HepG2 (cell line): ENCODE data around the gene SNN. TPM values are rescaled to one million over a fixed set of nuclear protein-coding genes. Genes with fewer than 3 reads are reported as not detected.
A peak's percentile ranks its signal among the peaks of the same experiment; 100 is the strongest.

Source experiments
- ATAC-seq: fragments of 200-7000 bp; cut with Tn5 transposase; 3 replicates; pipeline ENCODE4 v1.9.1; 2020; ENCODE audit warnings: mild to moderate bottlenecking, moderate library complexity
- BruUV-seq: library from RNA; stranded (reverse); fragments of 400-500 nt; replicated peaks from 2 replicates; lab custom pipeline; 2021; lab: Mats Ljungman, UMichigan
- CTCF ChIA-PET: fragments of 300-600 bp; formaldehyde crosslinking; extraction: SDS; loops from one replicate; lab custom pipeline; 2021; ENCODE audit warnings: low total read pairs, inconsistent platforms, low intra/inter-chr PET ratio; lab: Yijun Ruan, JAX
- POLR2A ChIA-PET: fragments of 350-600 bp; sonication (Branson Sonifier 250); formaldehyde crosslinking; loops from one replicate; lab custom pipeline; 2020; ENCODE audit warnings: antibody characterized with exemption, inconsistent platforms; lab: Yijun Ruan, JAX
- DNase-seq: peaks from one replicate; pipeline ENCODE4 v3.0.0-alpha.2; 2015; ENCODE audit warnings: low spot score
- FAIRE-seq: peaks from 3 replicates; lab custom pipeline; 2011; peaks lifted over from hg19 to GRCh38; lab: Jason Lieb, UNC
- H2AFZ ChIP-seq: one replicate; pipeline ENCODE4 v1.6.1; 2011; ENCODE audit warnings: low read length, inconsistent platforms
- H3K27ac ChIP-seq: fragments of 300-600 bp; 3 replicates; pipeline ENCODE4 v1.8.0; 2011; ENCODE audit warnings: mixed run types, mild to moderate bottlenecking, mixed read lengths, low read length, inconsistent platforms; ENCODE audit not compliant: insufficient read depth; ENCODE audit errors: extremely low read length
- H3K27me3 ChIP-seq, 2 experiments: fragments of 200-600 bp in 1 of 2; 2 replicates in 1 of 2; 3 replicates in 1 of 2; pipeline versions ENCODE4 v1.6.0 to v1.8.0; 2011; ENCODE audit warnings: low read length in 2 of 2, mild to moderate bottlenecking in 2 of 2, moderate library complexity in 2 of 2, inconsistent platforms in 1 of 2; ENCODE audit not compliant: insufficient read depth in 2 of 2, control insufficient read depth in 1 of 2
- H3K36me3 ChIP-seq, 2 experiments: fragments of 200-600 bp in 1 of 2; replicated peaks in 1 of 2; 2 replicates in 1 of 2; 3 replicates in 1 of 2; pipeline versions ENCODE4 v1.5.1 to v1.8.0; 2011; ENCODE audit warnings: low read length in 2 of 2, inconsistent platforms in 1 of 2; ENCODE audit not compliant: insufficient read depth in 2 of 2, control insufficient read depth in 1 of 2
- H3K4me1 ChIP-seq: 2 replicates; pipeline ENCODE4 v1.5.1; 2012; ENCODE audit warnings: low read length, inconsistent platforms; ENCODE audit not compliant: insufficient read depth
- H3K4me2 ChIP-seq: 2 replicates; pipeline ENCODE4 v1.6.0; 2011; ENCODE audit warnings: low read depth, low read length, inconsistent platforms
- H3K4me3 ChIP-seq, 3 experiments: fragments of 200-600 bp in 1 of 3; sonication (generic), shearing (Covaris generic) in 1 of 3; replicated peaks in 1 of 3; 2 replicates each; pipeline ENCODE4 v1.5.1; 2011 to 2016; ENCODE audit warnings: low read length in 3 of 3, inconsistent platforms in 2 of 3, low read depth in 2 of 3, mild to moderate bottlenecking in 2 of 3, control low read depth in 1 of 3, mixed read lengths in 1 of 3; ENCODE audit not compliant: insufficient read depth in 1 of 3
- H3K79me2 ChIP-seq: one replicate; pipeline ENCODE4 v1.6.1; 2011; ENCODE audit warnings: low read length, inconsistent platforms; ENCODE audit not compliant: insufficient read depth
- H3K9ac ChIP-seq: 2 replicates; pipeline ENCODE4 v1.6.0; 2011; ENCODE audit warnings: mild to moderate bottlenecking, low read depth, low read length, inconsistent platforms; ENCODE audit not compliant: insufficient read depth
- H3K9me3 ChIP-seq: 2 replicates; pipeline ENCODE4 v1.5.1; 2012; ENCODE audit warnings: mild to moderate bottlenecking, low read length
- H4K20me1 ChIP-seq: 2 replicates; pipeline ENCODE4 v1.6.0; 2011; ENCODE audit warnings: inconsistent platforms, mild to moderate bottlenecking, low read length, moderate library complexity; ENCODE audit not compliant: insufficient read depth
- AKAP8 ChIP-seq: sonication (generic); formaldehyde crosslinking; IDR thresholded peaks from 2 replicates; pipeline ENCODE4 v1.5.1; 2020; ENCODE audit warnings: mild to moderate bottlenecking, missing genetic modification reagents
- HCFC1 ChIP-seq: fragments of 150-350 bp; IDR thresholded peaks from 2 replicates; pipeline ENCODE4 v1.6.1; 2014; ENCODE audit warnings: low read depth, low read length
- HIVEP1 ChIP-seq: sonication (generic); formaldehyde crosslinking; IDR thresholded peaks from 2 replicates; pipeline ENCODE4 v1.4.0; 2020; ENCODE audit warnings: mild to moderate bottlenecking, missing genetic modification reagents
- KAT2B ChIP-seq: fragments of 150-350 bp; IDR thresholded peaks from 2 replicates; pipeline ENCODE4 v1.6.1; 2014; ENCODE audit warnings: low read depth, low read length, borderline replicate concordance
- NRL ChIP-seq: sonication (generic); formaldehyde crosslinking; IDR thresholded peaks from 2 replicates; pipeline ENCODE4 v1.5.0; 2020; ENCODE audit warnings: missing genetic modification reagents, mild to moderate bottlenecking, moderate library complexity, borderline replicate concordance
- PHF5A ChIP-seq: IDR thresholded peaks from one replicate; pipeline ENCODE4 v1.6.1; 2018; ENCODE audit warnings: low read depth, missing genetic modification reagents; ENCODE audit not compliant: unreplicated experiment
- RARG ChIP-seq: sonication (generic); formaldehyde crosslinking; IDR thresholded peaks from 2 replicates; pipeline ENCODE4 v1.4.0; 2020; ENCODE audit warnings: low read depth, mild to moderate bottlenecking, missing genetic modification reagents
- RBM22 ChIP-seq: fragments of 200-400 bp; formaldehyde crosslinking; optimal IDR thresholded peaks from 2 replicates; pipeline ENCODE3; 2017; ENCODE audit warnings: mild to moderate bottlenecking, low read length, moderate library complexity
- SMAD3 ChIP-seq: sonication (generic); formaldehyde crosslinking; IDR thresholded peaks from 2 replicates; pipeline ENCODE4 v1.4.0; 2020; ENCODE audit warnings: missing genetic modification reagents
- STAG1 ChIP-seq: sonication (generic); formaldehyde crosslinking; IDR thresholded peaks from 2 replicates; pipeline ENCODE4 v1.4.0; 2020; ENCODE audit warnings: missing genetic modification reagents
- TOPORS ChIP-seq: sonication (generic); formaldehyde crosslinking; IDR thresholded peaks from 2 replicates; pipeline ENCODE4 v1.8.0; 2023; ENCODE audit warnings: mild to moderate bottlenecking, missing genetic modification reagents
- ZBTB20 ChIP-seq: sonication (generic); formaldehyde crosslinking; IDR thresholded peaks from 2 replicates; pipeline ENCODE4 v1.8.1; 2023; ENCODE audit warnings: missing genetic modification reagents, low read depth, mild to moderate bottlenecking, borderline replicate concordance
- ZNF326 ChIP-seq: sonication (generic); formaldehyde crosslinking; IDR thresholded peaks from 2 replicates; pipeline ENCODE4 v1.4.0; 2020; ENCODE audit warnings: missing genetic modification reagents, borderline replicate concordance
- ZNF768 ChIP-seq: sonication (generic); formaldehyde crosslinking; IDR thresholded peaks from 2 replicates; pipeline ENCODE4 v1.4.0; 2020; ENCODE audit warnings: missing genetic modification reagents
- WGBS: methylation state at CpG from one replicate; pipeline ENCODE4 v1.1.6; 2017; ENCODE audit warnings: low lambda C conversion rate; 5-methylcytosine and 5-hydroxymethylcytosine counted together
- in situ Hi-C: cut with HindIII; loops from 2 replicates; pipeline ENCODE4 v1.10.0; 2017; ENCODE audit warnings: low pct_unique_long_range_greater_than_20kb; ENCODE audit not compliant: extremely low pct_ligation_motif_present
- intact Hi-C: fragments of 100-400 bp; cut with micrococcal nuclease; formaldehyde crosslinking; loops from one replicate; pipeline ENCODE4 v1.10.0; 2022; ENCODE audit not compliant: unreplicated experiment
- polyA plus RNA-seq, 8 experiments: library from polyadenylated mRNA; depleted of rRNA in 3 of 8; stranded (reverse) in 7 of 8; unstranded in 1 of 8; fragments of >200 nt; fragmentation: Illumina TruSeq in 4 of 8; extraction: Trizol in 4 of 8; gene quantifications; 2 replicates each; pipeline versions ENCODE4 v1.2.1 to v1.2.3, GENCODE V29; 2011 to 2016; ENCODE audit warnings: low read depth in 4 of 8, missing spikeins in 1 of 8, mixed read lengths in 1 of 8; ENCODE audit not compliant: insufficient read depth in 1 of 8
- total RNA-seq, 5 experiments: library from RNA; depleted of rRNA; stranded (reverse); fragments of >200 nt; fragmentation: Illumina TruSeq; extraction: Trizol; gene quantifications; 2 replicates each; pipeline ENCODE4 v1.2.3, GENCODE V29; 2016; ENCODE audit warnings: low read depth in 1 of 5
- TF ChIP-seq, protein P1 (sequence below): sonication (generic); formaldehyde crosslinking; IDR thresholded peaks from 2 replicates; pipeline ENCODE4 v1.8.0; 2022; ENCODE audit warnings: mild to moderate bottlenecking, missing genetic modification reagents, moderate library complexity
- TF ChIP-seq, protein P2 (sequence below): sonication (generic); formaldehyde crosslinking; IDR thresholded peaks from 2 replicates; pipeline ENCODE4 v1.5.1; 2020; ENCODE audit warnings: missing genetic modification reagents, mild to moderate bottlenecking, borderline replicate concordance
- TF ChIP-seq, protein P3 (sequence below): sonication (generic); formaldehyde crosslinking; IDR thresholded peaks from 2 replicates; pipeline ENCODE4 v1.4.0; 2020; ENCODE audit warnings: missing genetic modification reagents

SNN gene
- total and polyA plus RNA-seq, 2 of the 13 experiments (the other 11 are each of a cell fraction or from before 2014, with no cell fraction given) = 5.2 to 8.4 TPM

DNA sequence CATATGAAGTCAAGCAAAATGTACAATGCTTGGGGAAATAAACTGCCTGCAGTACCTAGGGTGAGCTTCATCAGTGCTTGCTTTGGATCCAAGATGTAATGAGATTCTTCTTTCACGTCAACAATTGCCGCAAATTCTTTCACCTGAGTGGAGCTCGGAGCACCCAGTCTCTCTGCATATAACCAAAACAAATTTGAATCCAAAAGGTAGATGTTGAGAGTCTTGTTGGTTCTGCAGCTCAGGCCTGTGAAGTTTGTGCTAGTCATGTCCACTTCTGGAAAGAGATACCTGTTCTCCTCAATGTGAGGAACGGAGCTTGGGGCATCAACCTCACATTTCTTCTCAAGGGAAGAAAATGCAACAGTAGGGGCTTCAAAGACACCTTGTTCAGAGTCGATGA is 23.0 kb downstream of the SNN start:
- POLR2A ChIA-PET = no interaction called here
- CTCF ChIA-PET = no interaction called here
- Histone ChIP-seq H3K36me3 (peaks cover 54 to 88% of the 10 kb centered on the region in 2 experiments), H3K9ac (no peak overlapping the region), H3K27me3 (no peaks in the 10 kb centered on the region), H3K27ac (no peak overlapping the region), H4K20me1 (0 out of 2 replicates have a peak, but pooled peaks cover 9% of the 10 kb centered on the region), H3K4me1 (peaks cover 15% of the 10 kb centered on the region), H2AFZ (no peak overlapping the region), H3K4me3 (no peak overlapping the region), H3K4me2 (no peak overlapping the region), H3K79me2 (no peaks in the 10 kb centered on the region), H3K9me3 (no peaks in the 10 kb centered on the region)
- WGBS = 92% methylated on average over 5 of the region's 5 CpGs
- no TSS peak for BruUV-seq
- TF ChIP-seq STAG1 = no peak
- TF ChIP-seq, protein P1, sequence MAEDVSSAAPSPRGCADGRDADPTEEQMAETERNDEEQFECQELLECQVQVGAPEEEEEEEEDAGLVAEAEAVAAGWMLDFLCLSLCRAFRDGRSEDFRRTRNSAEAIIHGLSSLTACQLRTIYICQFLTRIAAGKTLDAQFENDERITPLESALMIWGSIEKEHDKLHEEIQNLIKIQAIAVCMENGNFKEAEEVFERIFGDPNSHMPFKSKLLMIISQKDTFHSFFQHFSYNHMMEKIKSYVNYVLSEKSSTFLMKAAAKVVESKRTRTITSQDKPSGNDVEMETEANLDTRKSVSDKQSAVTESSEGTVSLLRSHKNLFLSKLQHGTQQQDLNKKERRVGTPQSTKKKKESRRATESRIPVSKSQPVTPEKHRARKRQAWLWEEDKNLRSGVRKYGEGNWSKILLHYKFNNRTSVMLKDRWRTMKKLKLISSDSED (CRISPR knock-in tag) = 0 out of 2 replicates have a peak, but pooled peaks have one; percentile 67
- FAIRE-seq = no peak
- intact Hi-C loops = no loop called here
- in situ Hi-C loops = no loop called here
- DNase-seq = no peak
- no peak for ATAC-seq

DNA sequence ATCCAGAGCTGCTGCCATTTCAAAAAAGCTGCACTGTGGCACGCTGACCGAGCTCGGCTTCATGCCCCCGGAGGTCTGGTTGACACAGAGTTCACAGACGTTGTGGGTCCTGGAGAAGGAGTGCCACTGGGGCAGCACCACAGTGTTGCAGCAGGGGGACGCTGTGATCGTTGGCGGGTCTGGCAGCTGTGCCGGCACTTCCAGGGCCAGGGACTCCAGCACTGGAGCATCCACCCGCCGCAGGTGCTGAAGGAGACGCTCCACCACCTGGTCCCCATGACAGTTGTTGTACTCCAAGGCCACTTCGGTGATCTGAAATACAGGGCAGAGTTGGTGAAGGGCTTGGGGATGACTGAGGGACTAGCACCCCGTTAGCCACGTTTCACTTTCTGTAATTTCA is 23.5 kb downstream of the SNN start:
- WGBS = 97% methylated on average over 15 of the region's 15 CpGs
- peak; percentile 9; the same call in 1 of the 3 replicates for ATAC-seq
- in situ Hi-C loops (no loop called here), intact Hi-C loops (no loop called here)
- Histone ChIP-seq H2AFZ (no peak overlapping the region), H3K27me3 (no peaks in the 10 kb centered on the region), H3K4me2 (no peak overlapping the region), H3K4me3 (no peak overlapping the region), H3K9ac (no peak overlapping the region), H3K9me3 (no peaks in the 10 kb centered on the region), H3K36me3 (peaks cover 59 to 88% of the 10 kb centered on the region in 2 experiments), H4K20me1 (0 out of 2 replicates have a peak, but pooled peaks cover 9% of the 10 kb centered on the region), H3K27ac (no peak overlapping the region), H3K79me2 (no peaks in the 10 kb centered on the region), H3K4me1 (peaks cover 15% of the 10 kb centered on the region)
- POLR2A ChIA-PET = no interaction called here
- no peak for FAIRE-seq
- DNase-seq = no peak
- BruUV-seq = no TSS peak
- CTCF ChIA-PET = no interaction called here
- TF ChIP-seq TOPORS (CRISPR knock-in tag) (no peak), HCFC1 (no peak), RARG (CRISPR knock-in tag) (no peak), NRL (no peak), ZNF768 (CRISPR knock-in tag) (peak; percentile 37; the same call in 1 of the 2 replicates), ZBTB20 (CRISPR knock-in tag) (no peak), KAT2B (no peak), ZNF326 (CRISPR knock-in tag) (no peak), SMAD3 (CRISPR knock-in tag) (no peak), HIVEP1 (CRISPR knock-in tag) (no peak; the same call in 1 of the 2 replicates), RBM22 (peak; percentile 10), AKAP8 (CRISPR knock-in tag) (no peak), PHF5A (CRISPR knock-in tag) (no peak)
- TF ChIP-seq, protein P2, sequence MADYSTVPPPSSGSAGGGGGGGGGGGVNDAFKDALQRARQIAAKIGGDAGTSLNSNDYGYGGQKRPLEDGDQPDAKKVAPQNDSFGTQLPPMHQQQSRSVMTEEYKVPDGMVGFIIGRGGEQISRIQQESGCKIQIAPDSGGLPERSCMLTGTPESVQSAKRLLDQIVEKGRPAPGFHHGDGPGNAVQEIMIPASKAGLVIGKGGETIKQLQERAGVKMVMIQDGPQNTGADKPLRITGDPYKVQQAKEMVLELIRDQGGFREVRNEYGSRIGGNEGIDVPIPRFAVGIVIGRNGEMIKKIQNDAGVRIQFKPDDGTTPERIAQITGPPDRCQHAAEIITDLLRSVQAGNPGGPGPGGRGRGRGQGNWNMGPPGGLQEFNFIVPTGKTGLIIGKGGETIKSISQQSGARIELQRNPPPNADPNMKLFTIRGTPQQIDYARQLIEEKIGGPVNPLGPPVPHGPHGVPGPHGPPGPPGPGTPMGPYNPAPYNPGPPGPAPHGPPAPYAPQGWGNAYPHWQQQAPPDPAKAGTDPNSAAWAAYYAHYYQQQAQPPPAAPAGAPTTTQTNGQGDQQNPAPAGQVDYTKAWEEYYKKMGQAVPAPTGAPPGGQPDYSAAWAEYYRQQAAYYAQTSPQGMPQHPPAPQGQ (CRISPR knock-in tag) = no peak
- TF ChIP-seq, protein P3, sequence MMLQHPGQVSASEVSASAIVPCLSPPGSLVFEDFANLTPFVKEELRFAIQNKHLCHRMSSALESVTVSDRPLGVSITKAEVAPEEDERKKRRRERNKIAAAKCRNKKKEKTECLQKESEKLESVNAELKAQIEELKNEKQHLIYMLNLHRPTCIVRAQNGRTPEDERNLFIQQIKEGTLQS (CRISPR knock-in tag) = no peak
